GM21526 (cell line): ENCODE data around the gene SCRT2.
"Not testable (repeated sequence)": the region's sequence is repeated elsewhere in the genome, so short reads cannot be mapped to it uniquely, and the experiment has no call there.

ENCODE experiments used
- ATAC-seq: cut with Tn5 transposase; IDR thresholded peaks from one replicate; pipeline ENCODE4 v1.9.1; 2021; ENCODE audit warnings: moderate library complexity; ENCODE audit not compliant: unreplicated experiment, low FRiP score

The SCRT2 gene

DNA sequence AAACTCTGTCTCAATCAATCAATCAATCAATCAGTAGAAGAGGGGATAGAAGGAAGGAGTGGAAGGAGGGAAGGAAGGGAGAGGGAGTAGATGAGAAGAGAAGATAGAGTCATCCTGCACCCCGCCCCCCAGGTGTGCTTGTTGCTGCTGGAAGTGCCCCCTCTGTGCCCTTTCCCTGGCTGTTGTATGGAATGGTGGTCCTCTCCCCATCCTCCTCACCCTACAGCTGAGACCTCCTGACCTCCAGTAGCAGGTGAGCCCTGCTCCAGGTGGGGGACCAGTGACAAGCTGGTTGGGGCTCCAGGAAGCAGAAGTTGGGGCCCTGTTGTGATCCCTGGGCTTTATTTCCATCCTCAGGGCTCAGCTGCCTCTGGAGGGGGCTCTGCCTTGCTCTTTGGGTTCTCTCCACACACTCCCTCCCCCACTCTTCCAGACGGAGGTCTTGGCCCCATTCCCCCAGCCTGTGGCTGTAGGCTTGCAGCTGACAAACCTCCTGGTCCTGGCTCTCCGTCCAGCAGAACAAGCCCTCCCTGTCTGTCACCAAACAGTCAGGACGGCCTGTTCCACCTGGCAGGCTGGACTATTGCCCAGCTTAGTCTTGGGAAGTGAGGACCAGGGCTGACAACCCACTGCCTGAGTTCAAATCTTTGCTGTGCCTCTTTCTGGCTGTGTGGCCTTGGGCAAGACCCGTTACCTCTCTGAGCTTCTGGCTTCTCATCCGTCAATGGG is 26.0 kb upstream of the SCRT2 start:
- ATAC-seq, result no peak

DNA sequence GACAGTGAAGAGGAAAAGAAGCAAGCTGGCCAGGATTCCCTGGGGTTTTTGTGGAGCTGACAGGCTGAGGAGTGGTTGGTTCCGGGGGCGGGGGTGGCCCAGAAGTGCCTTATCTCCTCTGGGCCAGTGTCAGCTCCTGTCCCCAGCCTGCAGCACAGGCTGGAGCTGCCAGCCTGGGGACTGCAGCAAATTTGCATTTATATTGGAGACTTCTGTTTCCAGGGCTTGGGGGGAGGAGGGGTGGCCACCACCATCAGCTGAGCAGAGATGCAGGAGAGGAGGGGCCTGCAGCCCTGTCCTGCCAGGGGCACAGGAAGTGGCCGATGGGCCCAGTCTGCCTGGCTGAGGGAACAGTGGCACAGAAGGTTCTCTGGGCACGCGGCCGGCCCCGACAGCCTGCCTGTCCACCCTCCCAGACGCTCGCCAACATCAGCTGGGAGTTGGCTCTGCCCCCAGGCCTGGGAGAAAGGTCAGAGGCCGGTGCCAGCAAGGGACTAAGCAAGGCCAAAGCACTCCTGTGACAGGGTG is 24.3 kb upstream of the SCRT2 start:
- ATAC-seq, result no peak

GRCh38 chr20:699342-699741 is 23.7 kb upstream of the SCRT2 start:
- no peak for ATAC-seq

GRCh38 chr20:698276-698675 is 22.7 kb upstream of the SCRT2 start:
- no peak for ATAC-seq

DNA sequence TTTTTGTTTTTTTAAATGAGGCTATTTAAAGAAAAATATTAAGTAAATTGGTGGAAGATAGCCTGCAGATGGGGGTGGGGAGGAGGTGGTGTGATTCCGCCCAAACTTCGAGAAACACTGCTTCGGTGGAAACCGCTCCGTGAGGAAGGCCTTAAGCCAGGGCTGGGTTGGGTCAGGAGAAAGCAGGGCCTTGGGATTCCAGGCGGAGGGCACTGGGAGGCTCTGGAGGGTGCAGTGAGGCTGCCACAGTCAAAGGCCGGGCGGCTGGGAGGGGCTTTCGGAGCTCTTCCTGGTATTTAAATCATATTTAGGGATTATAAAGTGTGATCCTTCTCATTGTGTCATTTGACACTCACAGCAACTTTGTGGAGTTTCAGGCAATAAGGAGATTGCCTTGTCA is 22.2 kb upstream of the SCRT2 start:
- no peak for ATAC-seq

GRCh38 chr20:695165-695866 is 19.7 kb upstream of the SCRT2 start:
- no peak for ATAC-seq

- ATAC-seq, result no peak
Observed at GRCh38 chr20:694496-694895, 18.9 kb upstream of the SCRT2 start.

GRCh38 chr20:693786-694185 is 18.2 kb upstream of the SCRT2 start:
- ATAC-seq, result not testable (repeated sequence)

DNA sequence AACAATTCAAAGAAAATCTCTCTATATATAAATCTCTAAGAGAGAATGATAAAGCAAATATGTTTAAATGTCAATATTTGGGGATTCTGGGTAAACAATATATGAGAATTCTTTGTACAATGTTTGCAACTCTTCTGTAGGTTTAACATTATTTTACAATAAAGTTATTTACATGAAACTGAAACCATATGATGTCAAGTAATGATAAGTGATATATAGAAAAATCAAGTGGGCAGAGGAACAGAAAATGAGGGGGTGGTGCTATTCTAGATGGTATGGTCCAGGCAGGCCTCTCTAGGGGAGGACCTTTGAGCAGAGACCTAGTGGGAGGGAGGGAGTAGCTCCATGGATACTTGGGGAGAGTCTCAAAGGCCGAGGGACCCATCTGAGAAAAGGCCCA is 16.4 kb upstream of the SCRT2 start:
- ATAC-seq, result no peak

GRCh38 chr20:689947-690346 is 14.3 kb upstream of the SCRT2 start:
- no peak for ATAC-seq

DNA sequence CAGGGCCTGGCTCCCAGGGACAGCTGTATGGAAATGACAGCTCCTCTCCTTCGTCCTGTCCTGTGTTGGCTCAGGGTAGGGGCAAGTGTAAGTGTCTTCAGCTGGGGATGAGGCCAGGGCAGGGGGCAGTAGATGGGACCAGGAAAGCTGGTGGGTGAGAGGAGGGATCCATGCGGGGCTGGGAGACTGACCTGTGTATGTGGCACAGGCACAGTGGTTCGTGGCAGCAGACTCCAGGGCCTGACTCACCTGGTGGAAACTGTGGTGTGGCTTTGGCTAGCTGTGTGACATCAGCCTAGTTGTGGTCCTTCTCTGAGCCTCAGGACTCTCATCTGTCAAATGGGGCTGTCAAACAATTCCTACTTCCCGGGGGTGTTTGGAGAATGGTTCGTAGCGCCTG is 13.7 kb upstream of the SCRT2 start:
- no peak for ATAC-seq

DNA sequence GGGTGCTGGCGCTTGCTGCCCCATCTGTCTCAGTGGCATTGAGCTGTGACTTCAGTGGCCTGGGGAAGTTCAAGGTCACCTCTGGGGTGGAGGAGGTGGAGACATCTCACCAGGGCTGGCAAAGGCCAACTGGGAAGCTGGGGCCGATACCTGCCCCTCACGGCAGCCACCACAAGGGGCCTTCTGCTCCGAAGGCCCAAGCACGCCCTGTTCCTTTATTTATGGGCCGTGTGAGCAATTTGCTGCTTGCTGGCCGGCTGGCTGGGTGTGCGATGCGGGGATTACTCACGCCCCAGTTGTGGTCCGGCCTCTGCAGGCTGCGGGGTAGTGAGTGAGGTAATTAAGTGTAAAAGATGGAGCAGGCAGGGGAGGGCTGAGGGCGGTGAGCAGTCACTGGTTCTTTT is 13.2 kb upstream of the SCRT2 start:
- no peak for ATAC-seq

DNA sequence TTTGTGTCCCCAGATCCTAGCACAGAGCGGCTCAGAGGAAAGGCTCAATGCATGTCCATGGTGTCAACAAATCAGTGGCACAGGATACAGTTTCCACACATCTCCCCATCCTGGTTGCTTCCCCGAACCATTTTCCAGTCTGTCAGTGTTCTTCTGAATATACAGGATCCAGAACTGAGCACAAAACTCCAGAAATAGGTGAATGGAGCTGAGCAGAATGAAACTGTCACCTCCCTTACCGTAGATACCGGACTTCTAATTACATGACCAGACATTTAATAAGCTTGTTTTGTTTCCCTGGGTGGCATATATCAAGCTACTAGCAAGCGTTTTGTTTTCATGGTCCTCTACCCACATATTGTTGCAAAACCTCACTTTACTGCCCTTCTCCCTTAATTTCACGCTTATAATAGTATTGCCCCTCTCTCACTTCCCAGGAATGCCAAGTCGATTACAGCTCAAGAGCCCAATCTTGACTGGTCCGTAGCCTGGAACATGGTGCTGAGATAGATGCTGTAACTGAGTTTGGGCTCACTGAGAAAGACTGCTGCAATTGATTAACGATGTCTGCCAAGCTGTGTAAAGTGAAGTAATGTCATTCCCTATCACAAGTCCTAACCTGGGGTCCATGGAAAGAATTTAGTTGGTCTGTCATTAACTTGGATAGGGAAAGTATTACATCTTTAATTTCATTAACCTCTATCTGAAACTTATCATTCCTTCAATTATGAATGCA is 12.0 kb upstream of the SCRT2 start:
- no peak for ATAC-seq

- ATAC-seq, result no peak
Observed at GRCh38 chr20:684676-685319, 9.2 kb upstream of the SCRT2 start.

- ATAC-seq, result no peak
Observed at GRCh38 chr20:682123-682522, 6.5 kb upstream of the SCRT2 start.

DNA sequence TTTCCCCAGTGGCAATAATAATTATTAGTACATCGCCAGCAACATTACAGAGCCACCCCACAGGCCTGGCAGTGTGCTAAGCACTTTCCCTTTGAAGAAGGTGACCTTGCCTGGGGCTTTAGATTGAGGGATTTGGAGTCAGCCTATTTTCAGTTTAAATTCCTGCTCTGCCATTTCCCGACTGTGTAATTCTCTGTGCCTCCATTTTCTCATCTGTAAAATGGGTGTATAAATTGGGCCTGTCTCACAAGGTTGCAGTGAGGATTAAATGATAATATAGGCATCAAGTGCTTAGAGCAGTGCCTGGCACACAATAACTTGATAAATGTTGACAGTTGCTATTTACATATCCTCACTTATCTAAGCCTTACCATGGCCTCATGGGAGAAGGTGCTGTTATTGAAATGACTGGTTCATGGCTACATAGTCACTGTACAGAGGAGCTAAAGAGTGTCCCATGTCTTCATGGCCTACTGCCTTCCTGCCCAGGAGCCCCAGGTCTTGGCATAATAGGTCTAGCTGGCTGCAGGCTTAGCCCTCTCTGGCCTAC is 5.1 kb upstream of the SCRT2 start:
- ATAC-seq, result no peak

- no peak for ATAC-seq
Observed at GRCh38 chr20:677957-678356, 2.4 kb upstream of the SCRT2 start.

GRCh38 chr20:676967-677366 is 1.4 kb upstream of the SCRT2 start:
- ATAC-seq, result no peak

DNA sequence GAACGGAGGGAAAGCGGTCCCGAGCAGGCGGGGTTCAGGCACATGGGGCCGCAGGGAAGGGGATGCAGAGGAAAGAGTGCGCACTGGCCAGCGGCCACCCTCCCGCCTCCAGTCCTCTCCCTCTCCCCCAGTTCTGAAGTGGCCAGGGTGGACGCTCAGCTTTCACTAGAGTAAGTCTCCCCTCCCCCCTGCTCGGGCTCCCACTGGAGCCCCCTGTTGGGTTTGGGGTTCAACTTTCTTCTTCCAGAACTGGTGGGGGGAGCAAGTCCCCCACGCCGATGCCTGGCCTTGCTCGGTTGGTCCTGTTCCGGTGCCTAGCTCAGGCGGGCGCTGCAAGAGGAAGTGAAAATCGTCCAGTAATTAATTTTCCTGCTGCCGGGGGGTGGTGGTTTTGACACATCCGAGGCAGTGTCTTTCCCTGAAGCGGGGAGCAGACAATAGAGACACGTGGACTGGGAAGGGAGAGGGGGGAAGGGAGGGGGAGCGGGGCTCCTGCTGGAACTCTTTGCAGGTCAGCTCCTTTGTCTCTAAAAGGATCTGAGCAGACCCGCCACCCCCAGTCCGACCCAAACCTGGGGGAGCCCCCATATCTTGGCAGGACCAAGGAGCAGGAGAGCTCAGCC is 824 bp upstream of the SCRT2 start:
- no peak for ATAC-seq

- no peak for ATAC-seq
Observed at GRCh38 chr20:675033-675452, 559 bp downstream of the SCRT2 start.
